A673 (cell line): ENCODE results near the gene DLX4. TPM values are rescaled to one million over a fixed set of nuclear protein-coding genes. Genes with fewer than 3 reads are reported as not detected.

Experiments used
- BruUV-seq: library from RNA; stranded (reverse); fragments of 400-500 nt; replicated peaks from 2 replicates; lab custom pipeline; 2021; lab: Mats Ljungman, UMichigan
- CTCF ChIA-PET: fragments of 300-600 bp; sonication (Branson Sonifier 250); formaldehyde crosslinking; loops from one replicate; lab custom pipeline; 2022; ENCODE audit warnings: antibody characterized with exemption; lab: Charles Lee
- POLR2A ChIA-PET: fragments of 300-600 bp; sonication (Branson Sonifier 250); formaldehyde crosslinking; loops from one replicate; lab custom pipeline; 2022; ENCODE audit warnings: antibody characterized with exemption; ENCODE audit not compliant: low non-redundant PET; lab: Charles Lee
- DNase-seq: peaks from one replicate; pipeline ENCODE4 v3.0.0-alpha.2; 2015; ENCODE audit warnings: low spot score
- H3K27ac ChIP-seq: fragments of 200-600 bp; sonication (generic); 2 replicates; pipeline ENCODE4 v1.5.1; 2016; ENCODE audit warnings: mixed run types, low read depth, mild to moderate bottlenecking, mixed read lengths, antibody characterized with exemption, low read length; ENCODE audit not compliant: poor library complexity, severe bottlenecking
- H3K27me3 ChIP-seq: fragments of 200-600 bp; sonication (generic); replicated peaks from 2 replicates; pipeline ENCODE4 v1.6.1; 2017; ENCODE audit warnings: mixed run types, low read depth, mild to moderate bottlenecking, mixed read lengths, antibody characterized with exemption, low read length; ENCODE audit not compliant: insufficient read depth, poor library complexity
- H3K36me3 ChIP-seq: fragments of 200-600 bp; sonication (generic); 2 replicates; pipeline ENCODE4 v1.6.1; 2016; ENCODE audit warnings: mixed run types, mild to moderate bottlenecking, mixed read lengths, antibody characterized with exemption, low read length; ENCODE audit not compliant: insufficient read depth, poor library complexity, severe bottlenecking
- H3K4me1 ChIP-seq: fragments of 200-600 bp; sonication (generic); 2 replicates; pipeline ENCODE4 v1.6.1; 2017; ENCODE audit warnings: mixed run types, mild to moderate bottlenecking, mixed read lengths, antibody characterized with exemption, low read length; ENCODE audit not compliant: insufficient read depth, poor library complexity, severe bottlenecking
- H3K4me3 ChIP-seq: fragments of 200-600 bp; sonication (generic); 2 replicates; pipeline ENCODE4 v1.5.1; 2016; ENCODE audit warnings: low read depth, mixed run types, mild to moderate bottlenecking, mixed read lengths, low read length; ENCODE audit not compliant: poor library complexity, severe bottlenecking
- H3K9me3 ChIP-seq: fragments of 200-600 bp; sonication (generic); 2 replicates; pipeline ENCODE4 v1.6.1; 2016; ENCODE audit warnings: mixed run types, low read depth, mild to moderate bottlenecking, mixed read lengths, antibody characterized with exemption, low read length; ENCODE audit not compliant: poor library complexity, severe bottlenecking
- EZH2 ChIP-seq: fragments of 200-600 bp; sonication (generic); IDR thresholded peaks from 2 replicates; pipeline ENCODE4 v1.6.1; 2017; ENCODE audit warnings: borderline replicate concordance, low read depth, mild to moderate bottlenecking, mixed read lengths, antibody characterized with exemption, low read length; ENCODE audit not compliant: poor library complexity, severe bottlenecking
- intact Hi-C: fragments of 100-400 bp; cut with micrococcal nuclease; formaldehyde crosslinking; loops from one replicate; pipeline ENCODE4 v1.10.0; 2022; ENCODE audit not compliant: unreplicated experiment
- total RNA-seq: library from RNA; stranded (reverse); gene quantifications from 2 replicates; pipeline ENCODE4 v1.2.3, GENCODE V29; 2021
- TF ChIP-seq, protein P1 (sequence below): fragments of 300-800, 200-600 bp; sonication (generic); conservative IDR thresholded peaks from 2 replicates; pipeline ENCODE4 v1.5.1; 2017; ENCODE audit warnings: low read depth, mild to moderate bottlenecking, antibody characterized with exemption, low read length, moderate library complexity, mixed read lengths

The DLX4 gene
- total RNA-seq, 1 experiment from 2014 or later, result 0.82 TPM

DNA sequence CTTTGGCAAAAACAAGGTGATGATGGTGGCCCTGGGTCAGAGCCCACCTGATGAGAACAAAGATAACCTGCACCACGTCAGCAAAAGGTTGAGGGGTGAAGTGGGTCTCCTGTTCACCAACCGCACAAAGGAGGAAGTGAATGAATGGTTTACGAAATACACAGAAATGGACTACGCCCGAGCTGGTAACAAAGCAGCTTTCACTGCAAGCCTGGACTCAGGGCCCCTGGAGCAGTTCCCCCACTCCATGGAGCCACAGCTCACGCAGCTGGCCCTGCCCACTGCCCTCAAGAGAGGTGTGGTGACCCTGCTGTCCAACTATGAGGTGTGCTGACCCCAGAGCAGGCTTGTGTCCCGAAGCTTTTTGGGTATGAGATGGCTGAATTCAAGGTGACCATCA, 29.7 kb upstream of the DLX4 start:
- DNase-seq, result no peak
- H3K4me1 ChIP-seq, result no peaks in the 10 kb centered on the region
- TF ChIP-seq EZH2, result no peak
- TF ChIP-seq, protein P1, sequence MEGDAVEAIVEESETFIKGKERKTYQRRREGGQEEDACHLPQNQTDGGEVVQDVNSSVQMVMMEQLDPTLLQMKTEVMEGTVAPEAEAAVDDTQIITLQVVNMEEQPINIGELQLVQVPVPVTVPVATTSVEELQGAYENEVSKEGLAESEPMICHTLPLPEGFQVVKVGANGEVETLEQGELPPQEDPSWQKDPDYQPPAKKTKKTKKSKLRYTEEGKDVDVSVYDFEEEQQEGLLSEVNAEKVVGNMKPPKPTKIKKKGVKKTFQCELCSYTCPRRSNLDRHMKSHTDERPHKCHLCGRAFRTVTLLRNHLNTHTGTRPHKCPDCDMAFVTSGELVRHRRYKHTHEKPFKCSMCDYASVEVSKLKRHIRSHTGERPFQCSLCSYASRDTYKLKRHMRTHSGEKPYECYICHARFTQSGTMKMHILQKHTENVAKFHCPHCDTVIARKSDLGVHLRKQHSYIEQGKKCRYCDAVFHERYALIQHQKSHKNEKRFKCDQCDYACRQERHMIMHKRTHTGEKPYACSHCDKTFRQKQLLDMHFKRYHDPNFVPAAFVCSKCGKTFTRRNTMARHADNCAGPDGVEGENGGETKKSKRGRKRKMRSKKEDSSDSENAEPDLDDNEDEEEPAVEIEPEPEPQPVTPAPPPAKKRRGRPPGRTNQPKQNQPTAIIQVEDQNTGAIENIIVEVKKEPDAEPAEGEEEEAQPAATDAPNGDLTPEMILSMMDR, result no peak
- no peaks in the 10 kb centered on the region for H3K9me3 ChIP-seq
- H3K4me3 ChIP-seq, result no peak overlapping the region
- ChIA-PET CTCF (interaction anchor here (0.7 kb wide), 2 partner anchors 13 to 52 kb away, joined by 3 to 4 read pairs; no protein-coding TSS in a partner anchor), POLR2A (no interaction called here)
- H3K27ac ChIP-seq, result no peak overlapping the region
- intact Hi-C loops, result no loop called here
- BruUV-seq, result no TSS peak
- no peaks in the 10 kb centered on the region for H3K27me3 ChIP-seq
- no peaks in the 10 kb centered on the region for H3K36me3 ChIP-seq

DNA sequence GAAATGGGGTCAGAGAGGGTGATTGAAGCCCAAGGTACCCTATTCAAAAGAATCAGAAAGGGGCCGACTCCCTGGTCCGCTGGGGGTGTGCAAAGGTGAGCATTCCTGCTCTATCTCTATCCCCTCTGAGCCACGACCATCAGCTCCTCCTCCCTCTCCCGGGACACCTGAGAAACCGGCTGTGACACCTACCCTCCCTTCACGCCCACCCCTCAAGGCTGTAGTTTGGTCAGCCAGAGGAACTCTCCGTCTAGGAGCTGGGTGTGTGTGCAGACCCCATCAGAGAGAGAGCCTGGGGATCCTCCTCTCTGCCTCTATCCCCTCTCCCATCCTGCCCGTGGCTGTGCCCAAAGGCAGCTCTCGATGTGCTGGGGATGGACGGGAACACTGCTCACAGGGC, 27.6 kb upstream of the DLX4 start:
- POLR2A ChIA-PET, result no interaction called here
- intact Hi-C loops, result no loop called here

DNA sequence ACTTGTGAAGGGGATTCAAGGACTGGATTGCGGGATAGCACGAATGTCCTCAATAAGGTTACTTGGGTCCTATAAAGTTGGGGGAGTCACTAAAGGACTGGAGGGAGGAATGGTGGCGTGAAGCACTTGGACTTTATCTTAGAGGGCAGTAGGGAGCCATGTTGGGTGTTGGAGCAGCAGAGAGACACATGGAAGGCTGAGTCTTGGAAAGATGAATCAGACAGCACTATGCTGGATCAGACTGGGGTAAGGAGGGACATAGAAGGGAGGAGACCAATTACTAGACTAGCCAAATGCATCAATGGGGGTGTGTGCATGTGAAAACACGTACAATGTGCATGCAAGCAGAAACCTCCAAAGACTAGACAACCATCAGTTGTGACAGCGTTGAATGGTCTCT, 26.0 kb upstream of the DLX4 start:
- H3K36me3 ChIP-seq, result no peaks in the 10 kb centered on the region
- ChIA-PET CTCF (no interaction called here), POLR2A (no interaction called here)
- no peak for DNase-seq
- no peak overlapping the region for H3K4me3 ChIP-seq
- intact Hi-C loops, result no loop called here
- no TSS peak for BruUV-seq
- H3K4me1 ChIP-seq, result no peaks in the 10 kb centered on the region
- H3K27me3 ChIP-seq, result no peaks in the 10 kb centered on the region
- no peak overlapping the region for H3K27ac ChIP-seq
- no peaks in the 10 kb centered on the region for H3K9me3 ChIP-seq
- TF ChIP-seq, protein P1, result no peak
- no peak for TF ChIP-seq EZH2

More for the DNA sequence above, 27.6 kb upstream of the DLX4 start:
- H3K36me3 ChIP-seq, result no peaks in the 10 kb centered on the region
- no peak for TF ChIP-seq EZH2
- TF ChIP-seq, protein P1, result no peak
- H3K27me3 ChIP-seq, result no peaks in the 10 kb centered on the region
- H3K4me3 ChIP-seq, result no peak overlapping the region
- DNase-seq, result no peak
- H3K9me3 ChIP-seq, result no peaks in the 10 kb centered on the region
- H3K27ac ChIP-seq, result no peak overlapping the region
- no peaks in the 10 kb centered on the region for H3K4me1 ChIP-seq
- CTCF ChIA-PET, result interaction anchor here (1.1 kb wide), 1 partner anchor 11 kb away, joined by 3 read pairs; no protein-coding TSS in a partner anchor
- BruUV-seq, result no TSS peak
